ENCODE results near the gene GXYLT1.
"Not testable (repeated sequence)": the region's sequence is repeated elsewhere in the genome, so short reads cannot be mapped to it uniquely, and the experiment has no call there.

GXYLT1 gene

GRCh38 chr12:42143452-42144157, 1.1 kb downstream of the GXYLT1 start:
- no peak for DNase-seq

DNA sequence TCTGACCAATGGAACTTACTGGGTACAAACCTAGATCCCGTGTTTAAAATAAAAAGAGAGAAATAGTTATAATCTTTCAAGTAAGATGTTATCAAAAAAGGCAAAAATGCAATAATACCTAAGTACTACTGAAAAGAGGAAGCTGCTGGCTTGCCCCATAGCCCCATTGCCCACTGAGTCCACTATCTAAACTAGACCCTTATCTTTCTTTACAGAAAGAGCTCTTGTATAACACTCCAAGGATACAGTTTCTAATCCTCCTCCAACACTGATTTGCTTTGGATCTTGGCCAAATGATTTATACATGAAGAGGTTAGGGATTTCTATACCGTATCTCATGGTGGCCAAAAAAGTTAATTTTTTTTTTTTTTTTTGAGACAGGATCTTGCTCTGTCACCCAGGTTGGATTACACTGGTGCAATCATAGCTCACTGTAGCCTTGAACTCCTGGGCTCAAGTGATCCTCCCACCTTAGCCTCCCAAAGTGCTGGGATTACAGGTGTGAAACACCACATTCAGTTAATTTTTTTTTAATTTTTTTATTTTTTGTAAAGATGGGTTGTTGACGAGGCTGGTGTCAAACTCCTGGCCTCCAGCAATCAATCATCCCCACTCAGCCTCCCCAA, 2.6 kb downstream of the GXYLT1 start:
- DNase-seq = no peak

DNA sequence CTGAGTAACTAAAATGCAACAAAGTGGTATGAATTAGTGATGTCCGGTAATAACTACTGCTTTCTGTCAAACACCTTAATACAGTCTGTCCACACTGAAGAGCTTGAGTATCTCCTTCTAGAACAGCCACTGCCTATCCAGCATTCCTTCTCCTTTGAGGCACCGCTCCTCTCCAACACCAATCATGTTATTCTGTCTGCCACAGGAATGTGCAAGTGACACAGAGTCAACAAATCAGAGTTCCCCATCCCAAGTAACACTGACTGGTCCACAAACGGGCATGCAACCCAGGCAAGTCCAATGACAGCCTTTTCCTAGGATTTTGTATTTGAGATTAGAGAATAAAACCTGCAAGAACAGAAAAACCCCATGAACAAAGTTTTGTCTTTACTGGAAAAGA, 3.8 kb downstream of the GXYLT1 start:
- no peak for DNase-seq

DNA sequence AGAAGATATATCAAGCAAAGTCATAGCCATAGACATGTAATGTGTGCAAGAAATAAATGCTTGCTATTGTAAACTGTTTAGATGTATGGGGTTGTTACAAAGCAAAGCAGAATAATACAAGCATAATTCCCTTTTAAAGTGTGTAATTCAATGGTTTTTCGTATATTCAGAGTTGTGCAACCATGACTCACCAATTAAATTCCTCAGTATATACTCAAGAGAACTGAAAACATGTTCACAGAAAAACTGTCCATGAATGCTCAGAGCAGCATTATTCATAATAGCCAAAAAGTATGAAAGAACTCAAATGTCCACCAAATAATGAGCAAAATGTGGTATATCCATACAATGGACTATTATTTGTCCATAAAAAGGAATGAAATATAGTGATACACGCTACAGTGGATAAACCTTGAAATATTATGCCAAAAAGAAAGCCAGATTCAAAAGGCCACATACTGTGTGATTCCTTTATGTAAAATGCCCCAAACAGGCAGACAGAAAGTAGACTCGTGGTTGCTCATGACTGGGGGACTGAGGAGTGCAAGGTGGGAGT, 9.3 kb downstream of the GXYLT1 start:
- no peak for DNase-seq

DNA sequence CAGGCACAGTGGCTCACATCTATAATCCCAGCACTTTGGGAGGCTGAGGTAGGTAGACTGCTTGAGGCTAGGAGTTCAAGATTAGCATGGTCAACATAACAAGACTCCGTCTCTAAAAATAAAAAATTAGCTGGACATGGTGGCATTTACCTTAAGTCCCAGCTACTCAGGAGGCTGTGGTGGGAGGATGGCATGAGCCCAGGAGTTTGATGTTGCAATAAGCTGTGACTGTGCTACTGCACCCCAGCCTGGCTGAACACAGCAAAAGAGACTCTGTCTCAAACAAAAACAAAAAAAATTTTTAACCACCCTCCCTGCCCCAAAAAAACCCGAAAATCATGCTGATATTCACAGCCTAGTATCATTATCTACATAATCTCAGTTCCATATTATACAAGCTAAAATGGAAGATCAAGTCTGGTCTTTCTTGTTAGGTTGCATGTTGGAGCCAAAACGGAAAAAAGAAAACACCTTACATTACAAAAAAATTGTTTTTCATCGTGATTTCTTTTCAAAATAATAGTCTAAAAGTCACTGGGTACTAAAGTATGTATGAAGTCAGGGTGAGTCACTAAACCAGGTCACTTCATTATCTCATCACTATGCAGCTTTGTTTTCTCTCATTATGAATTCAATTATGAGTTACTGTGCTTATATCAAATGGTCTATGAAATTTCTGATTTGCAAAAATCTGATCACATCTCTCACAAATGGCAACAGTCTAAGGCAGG, 13.8 kb downstream of the GXYLT1 start:
- no peak for DNase-seq

DNA sequence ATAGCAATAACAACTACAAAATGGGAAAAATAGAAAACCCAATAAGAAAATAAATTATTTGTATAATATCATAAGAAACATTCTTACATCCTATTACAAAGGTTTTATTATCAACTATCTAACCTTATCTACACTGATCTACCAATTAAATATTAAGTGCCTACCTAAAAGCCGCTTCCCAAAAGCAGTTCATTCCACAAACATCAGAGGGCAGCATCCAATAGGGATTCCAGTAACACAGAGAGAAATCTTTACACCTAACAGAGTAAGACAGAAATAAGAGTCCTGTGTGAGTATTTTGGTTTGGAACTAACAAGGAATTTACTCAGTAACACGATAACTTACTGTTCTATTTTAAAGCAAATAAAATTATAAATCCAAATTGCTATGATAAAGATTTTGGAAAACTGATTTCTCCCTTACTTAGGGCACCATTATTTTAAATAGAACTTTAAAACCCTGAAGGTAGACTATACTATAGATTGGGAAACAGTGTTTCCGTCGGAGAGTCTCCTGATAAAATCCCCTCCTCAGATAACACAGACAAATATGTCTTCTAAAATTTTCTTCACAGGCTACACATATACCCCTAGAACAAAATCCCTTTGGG, 15.0 kb downstream of the GXYLT1 start:
- DNase-seq = no peak

- no peak for DNase-seq
Measured at GRCh38 chr12:42128888-42129287, 15.8 kb downstream of the GXYLT1 start.

DNA sequence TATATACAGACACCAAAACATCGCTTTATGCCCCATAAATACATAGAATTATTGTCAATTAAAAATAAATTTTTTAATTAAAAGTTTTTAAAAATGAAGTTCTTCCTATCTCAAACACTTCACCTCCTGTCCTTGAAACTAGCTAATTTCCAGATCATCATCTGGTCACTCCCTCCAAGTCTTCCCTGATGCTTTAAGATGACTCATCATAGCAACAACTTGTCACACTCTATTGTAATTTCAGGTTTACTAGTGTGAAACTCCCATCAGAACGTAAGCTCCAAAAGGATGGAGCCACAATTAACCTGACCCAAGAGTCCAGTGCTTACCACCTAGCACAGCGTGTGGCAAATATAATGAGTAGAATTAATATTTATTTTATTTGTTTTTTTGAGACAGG, 16.3 kb downstream of the GXYLT1 start:
- no peak for DNase-seq

DNA sequence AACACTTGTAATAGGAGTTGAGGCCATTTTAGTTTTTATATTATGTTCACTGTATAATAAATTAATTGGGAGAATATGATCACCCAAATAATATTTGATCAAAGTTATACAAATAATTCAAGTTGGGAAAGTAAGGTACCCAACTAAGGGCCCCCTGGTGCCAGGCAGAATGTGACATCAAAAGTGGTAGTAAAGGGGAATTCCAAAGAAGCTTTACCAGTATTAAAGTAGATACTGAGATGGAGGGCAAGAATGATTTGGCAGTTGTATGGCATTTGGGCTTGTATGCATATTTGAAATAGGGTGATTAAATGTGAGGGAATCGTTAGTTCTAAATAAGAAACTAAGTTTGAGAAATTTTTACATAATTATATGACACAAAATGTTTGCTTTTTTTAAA, 17.7 kb downstream of the GXYLT1 start:
- no peak for DNase-seq

GRCh38 chr12:42125388-42125767, 19.3 kb downstream of the GXYLT1 start:
- no peak for DNase-seq

DNA sequence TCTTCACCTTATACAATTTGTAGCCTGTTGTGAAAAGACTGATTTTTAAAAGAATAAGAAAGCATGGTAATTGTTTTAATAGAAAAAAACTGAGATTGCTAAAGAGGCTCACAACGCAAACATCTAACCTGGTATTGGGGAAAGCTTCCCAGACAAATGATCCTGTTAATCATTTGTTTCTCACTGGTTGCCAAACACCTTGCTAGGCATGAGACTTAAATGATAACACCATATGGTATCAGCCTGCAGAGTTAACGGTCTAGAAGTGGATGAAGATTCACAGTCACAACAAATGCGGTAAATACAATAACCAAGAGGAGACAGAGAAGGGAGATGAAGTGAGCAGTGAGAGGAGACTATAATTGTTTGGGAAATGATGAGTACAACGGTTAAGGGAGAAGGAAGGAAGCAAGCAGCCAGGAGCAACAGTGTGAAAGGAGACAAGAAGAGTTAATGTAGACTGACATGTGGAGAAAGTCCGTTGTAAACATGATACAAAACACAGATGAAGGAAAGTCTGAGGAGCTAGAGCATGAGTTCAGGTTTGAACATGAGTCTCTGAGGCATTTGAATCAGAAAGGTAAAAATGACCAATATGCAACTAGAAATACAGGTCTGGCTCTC, 19.8 kb downstream of the GXYLT1 start:
- DNase-seq = no peak

DNA sequence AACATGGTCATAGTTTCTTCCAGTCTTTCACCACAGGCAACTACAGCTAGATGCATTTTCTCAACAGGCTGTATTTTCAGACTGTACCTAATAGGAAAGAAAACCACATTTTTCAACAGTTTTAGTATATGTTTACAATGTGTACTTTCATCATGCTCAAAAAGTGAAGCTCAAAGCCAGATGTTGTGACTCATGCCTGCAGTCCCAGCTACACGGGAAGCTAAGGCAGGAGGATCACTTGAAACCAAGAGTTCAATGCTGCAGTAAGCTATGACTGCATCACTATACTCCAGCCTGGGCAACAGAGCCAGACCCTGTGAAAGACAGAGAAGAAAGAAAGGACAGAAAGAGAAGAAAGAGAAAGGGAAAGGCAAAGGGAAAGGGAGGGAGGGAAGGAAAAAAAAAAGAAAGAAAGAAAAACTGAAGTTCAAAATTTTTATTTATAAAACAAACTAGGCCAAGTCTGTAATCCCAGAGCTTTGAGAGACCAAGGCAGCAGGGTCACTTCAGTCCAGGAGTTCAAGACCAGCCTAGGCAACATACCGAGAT, 25.5 kb downstream of the GXYLT1 start:
- DNase-seq = no peak

DNA sequence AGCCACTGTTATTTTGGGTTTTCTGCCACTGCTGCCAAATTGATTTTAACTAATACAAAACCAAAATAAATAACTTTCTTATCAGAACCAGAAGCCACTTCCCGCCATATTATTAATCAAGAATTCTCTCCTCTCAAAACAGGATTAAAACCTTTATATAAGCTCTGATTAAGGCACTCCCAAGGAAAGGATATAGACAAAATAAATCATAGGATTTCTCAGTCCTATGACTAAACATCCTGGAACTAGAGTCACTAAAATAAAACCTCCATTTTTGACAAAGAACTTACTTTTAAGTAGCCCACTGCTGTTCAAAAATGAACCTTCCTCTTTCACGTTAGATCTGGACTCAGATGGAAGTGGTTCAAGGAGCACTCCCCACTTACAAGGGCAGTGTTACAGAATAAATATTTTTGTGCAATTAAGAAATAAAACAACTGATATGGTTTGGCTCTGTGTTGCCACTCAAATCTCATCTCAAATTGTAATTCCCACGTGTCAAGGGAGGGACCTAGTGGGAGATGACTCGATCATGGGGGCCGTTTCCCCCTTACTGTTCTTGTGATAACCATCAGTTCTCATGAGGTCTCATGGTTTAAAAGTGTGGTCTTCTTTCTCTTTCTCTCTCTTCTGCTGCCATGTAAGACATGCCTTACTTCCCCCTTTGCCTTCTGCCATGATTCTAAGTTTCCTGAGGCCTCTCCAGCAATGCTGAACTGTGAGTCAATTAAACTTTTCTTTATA, 26.4 kb downstream of the GXYLT1 start:
- DNase-seq = no peak

GRCh38 chr12:42109031-42109430, 35.6 kb downstream of the GXYLT1 start:
- no peak for DNase-seq

GRCh38 chr12:42106791-42107190, 37.9 kb downstream of the GXYLT1 start:
- not testable (repeated sequence) for DNase-seq

- no peak for DNase-seq
Measured at GRCh38 chr12:42104784-42105183, 39.9 kb downstream of the GXYLT1 start.

DNA sequence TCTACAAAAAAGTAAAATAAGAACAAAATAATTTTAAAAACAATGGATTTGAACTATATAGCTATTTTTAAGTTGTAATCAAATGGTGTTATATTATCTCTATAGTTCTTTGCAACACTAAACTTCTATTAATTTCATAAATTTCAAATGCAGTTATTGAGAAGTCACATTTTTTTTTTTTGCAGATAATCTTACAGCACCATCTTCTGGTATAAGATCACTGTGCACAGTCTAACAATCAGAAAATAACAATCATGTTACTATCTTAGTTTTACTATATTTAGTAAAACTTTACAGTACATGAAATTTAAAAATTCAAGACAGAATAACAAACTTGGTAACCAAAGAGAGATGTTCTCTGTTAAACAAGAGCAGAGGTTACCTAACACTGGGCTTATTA, 40.6 kb downstream of the GXYLT1 start:
- DNase-seq = no peak

GRCh38 chr12:42103155-42103554, 41.5 kb downstream of the GXYLT1 start:
- DNase-seq = no peak

GRCh38 chr12:42102720-42103119, 42.0 kb downstream of the GXYLT1 start:
- no peak for DNase-seq

DNA sequence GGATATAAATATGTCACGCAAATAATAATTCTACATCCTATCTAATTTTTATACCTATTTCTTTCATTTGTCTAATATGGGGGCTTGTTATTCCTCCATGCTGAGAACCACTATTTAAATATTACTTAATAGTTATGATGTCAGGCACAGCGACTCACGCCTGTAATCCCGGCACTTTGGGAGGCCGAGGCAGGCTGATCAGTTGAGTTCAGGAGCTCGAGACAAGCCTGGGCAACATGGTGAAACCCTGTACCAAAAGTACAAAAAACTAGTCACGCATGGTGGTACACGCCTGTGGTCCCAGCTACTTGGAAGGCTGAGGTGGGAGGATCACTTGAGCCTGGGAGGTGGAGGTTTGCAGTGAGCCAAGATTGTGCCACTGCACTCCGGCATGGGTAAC, 45.2 kb downstream of the GXYLT1 start:
- no peak for DNase-seq

GRCh38 chr12:42097971-42098370, 46.7 kb downstream of the GXYLT1 start:
- DNase-seq = no peak

- DNase-seq = no peak
Measured at GRCh38 chr12:42094277-42094676, 50.4 kb downstream of the GXYLT1 start.
